ENCODE results near the gene STARD9.

The STARD9 gene

GRCh38 chr15:42719043-42719442 is 143.6 kb downstream of the STARD9 start:
- CTCF ChIA-PET = interaction anchor here (0.7 kb wide), 1 partner anchor 31 kb away, joined by 3 read pairs; no protein-coding TSS in a partner anchor
- no peak for TF ChIP-seq CTCF (IDR thresholded peaks at IDR 0.05; ENCODE audit: control extremely low read depth, extremely low read depth, low read depth, missing control alignments)
- DNase-seq (ENCODE audit: extremely low spot score) = no peak
- POLR2A ChIA-PET = no interaction called here

- TF ChIP-seq CTCF (IDR thresholded peaks at IDR 0.05; ENCODE audit: control extremely low read depth, extremely low read depth, low read depth, missing control alignments) = no peak
- DNase-seq (ENCODE audit: extremely low spot score) = no peak
- ChIA-PET POLR2A (no interaction called here), CTCF (interaction anchor here (0.8 kb wide), 1 partner anchor 14 kb away, joined by 4 read pairs; no protein-coding TSS in a partner anchor)
Observed at GRCh38 chr15:42720071-42720470, 144.7 kb downstream of the STARD9 start.

DNA sequence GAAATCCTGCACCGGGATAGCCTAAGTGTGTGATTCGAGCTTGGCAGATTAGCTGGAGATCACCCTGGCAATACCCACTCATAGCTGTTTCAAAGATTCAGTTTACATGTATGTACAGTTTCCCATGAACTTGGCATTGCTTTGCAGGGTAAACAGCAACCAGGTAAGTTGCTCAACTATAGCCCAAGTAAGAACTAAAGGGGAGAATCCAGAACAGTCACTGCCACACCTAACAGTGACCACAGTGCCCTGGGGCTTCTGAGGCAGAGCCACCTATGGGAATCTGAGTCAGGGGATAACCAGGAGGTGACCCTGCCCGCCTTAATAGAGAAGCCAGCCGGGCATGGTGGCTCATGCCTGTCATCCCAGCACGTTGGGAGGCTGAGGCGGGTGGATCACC is 145.6 kb downstream of the STARD9 start:
- TF ChIP-seq CTCF (IDR thresholded peaks at IDR 0.05; ENCODE audit: control extremely low read depth, extremely low read depth, low read depth, missing control alignments) = no peak
- ChIA-PET CTCF (interaction anchor here (1.9 kb wide), 1 partner anchor 10 kb away, joined by 4 read pairs; no protein-coding TSS in a partner anchor), POLR2A (no interaction called here)
- no peak for DNase-seq (ENCODE audit: extremely low spot score)

GRCh38 chr15:42721916-42722315 is 146.5 kb downstream of the STARD9 start:
- ChIA-PET POLR2A (interaction anchor here (0.6 kb wide), 1 partner anchor 61 kb away, joined by 3 read pairs; no protein-coding TSS in a partner anchor), CTCF (interaction anchor here (0.9 to 1.9 kb wide), 3 partner anchors 10 to 14 kb away, joined by 4 to 7 read pairs (median 4); no protein-coding TSS in a partner anchor)
- DNase-seq (ENCODE audit: extremely low spot score) = no peak
- TF ChIP-seq CTCF (IDR thresholded peaks at IDR 0.05; ENCODE audit: control extremely low read depth, extremely low read depth, low read depth, missing control alignments) = no peak

DNA sequence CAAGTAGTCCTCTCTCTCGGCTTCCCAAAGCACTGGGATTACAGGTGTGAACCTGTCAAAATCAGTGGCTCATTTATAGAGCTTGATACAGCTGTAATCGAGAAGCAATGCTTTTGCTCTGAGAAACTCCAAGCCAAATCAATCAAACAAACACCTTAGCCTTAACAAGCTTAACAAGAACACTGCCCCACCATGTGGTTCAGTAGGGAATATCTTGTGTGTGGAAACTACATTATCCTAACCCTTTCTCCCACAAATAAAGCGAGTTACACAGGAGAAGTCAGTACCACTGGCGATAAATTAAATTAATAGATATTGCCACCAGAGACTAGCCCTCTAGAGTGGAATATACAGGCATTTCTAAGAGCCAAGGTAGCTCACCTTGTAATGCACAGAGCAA is 147.7 kb downstream of the STARD9 start:
- no peak for TF ChIP-seq CTCF (IDR thresholded peaks at IDR 0.05; ENCODE audit: control extremely low read depth, extremely low read depth, low read depth, missing control alignments)
- POLR2A ChIA-PET = no interaction called here
- CTCF ChIA-PET = interaction anchor here (1.1 to 1.9 kb wide), 3 partner anchors 10 to 203 kb away, joined by 3 to 7 read pairs (median 4); no protein-coding TSS in a partner anchor
- DNase-seq (ENCODE audit: extremely low spot score) = no peak

DNA sequence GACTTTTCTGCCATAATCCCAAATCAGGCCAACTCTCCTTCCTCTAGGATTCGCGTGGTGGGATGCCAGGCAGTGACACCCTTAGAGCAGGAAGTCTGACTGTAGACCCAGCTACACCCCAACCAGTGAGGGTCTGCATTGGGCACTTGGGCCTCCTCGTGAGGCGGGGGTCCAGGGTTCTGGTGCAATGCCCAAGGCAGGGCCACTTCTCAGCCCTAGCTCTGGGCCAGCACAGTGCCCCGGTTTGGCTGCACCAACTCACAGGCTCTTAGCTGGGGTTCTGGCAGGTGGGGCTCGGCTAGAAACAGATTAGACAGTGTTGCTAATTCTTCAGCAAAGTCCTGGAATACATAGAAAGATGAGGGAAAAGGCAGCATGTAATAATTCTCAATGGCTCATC is 148.9 kb downstream of the STARD9 start:
- no peak for TF ChIP-seq CTCF (IDR thresholded peaks at IDR 0.05; ENCODE audit: control extremely low read depth, extremely low read depth, low read depth, missing control alignments)
- CTCF ChIA-PET = no interaction called here
- POLR2A ChIA-PET = no interaction called here
- peak; percentile 8 for DNase-seq (ENCODE audit: extremely low spot score)

Measured in GM10248 (cell line).